SK-N-MC (cell line): ENCODE measurements around the gene EREG.

Source experiments
- EZH2 ChIP-seq: fragments of 200-600 bp; sonication (generic); IDR thresholded peaks from one replicate; pipeline ENCODE4 v1.6.1; 2017; ENCODE audit warnings: antibody characterized with exemption
- FOXP2 ChIP-seq: optimal IDR thresholded peaks from 2 replicates; pipeline ENCODE3; 2011; ENCODE audit warnings: mild to moderate bottlenecking, moderate library complexity; ENCODE audit not compliant: insufficient read depth; ENCODE audit errors: extremely low read length, control extremely low read depth
- POLR2AphosphoS5 ChIP-seq: IDR thresholded peaks from 2 replicates; pipeline ENCODE4 v1.6.1; 2012; ENCODE audit warnings: mild to moderate bottlenecking, low read depth, low read length, borderline replicate concordance

DNA sequence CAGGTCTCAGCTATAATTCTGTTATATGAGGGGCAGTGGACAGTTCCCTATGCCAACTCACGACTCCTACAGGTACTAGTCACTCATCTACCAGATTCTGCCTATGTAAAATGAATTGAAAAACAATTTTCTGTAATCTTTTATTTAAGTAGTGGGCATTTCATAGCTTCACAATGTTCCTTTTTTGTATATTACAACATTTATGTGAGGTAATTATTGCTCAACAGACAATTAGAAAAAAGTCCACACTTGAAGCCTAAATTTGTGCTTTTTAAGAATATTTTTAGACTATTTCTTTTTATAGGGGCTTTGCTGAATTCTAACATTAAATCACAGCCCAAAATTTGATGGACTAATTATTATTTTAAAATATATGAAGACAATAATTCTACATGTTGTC lies 20.4 kb downstream of the EREG start:
- TF ChIP-seq EZH2 (no peak), POLR2AphosphoS5 (no peak), FOXP2 (no peak)
